ENCODE data around the gene TAS2R41. TPM values are rescaled to one million over a fixed set of nuclear protein-coding genes. Genes with fewer than 3 reads are reported as not detected.
A peak's percentile ranks its signal among the peaks of the same experiment; 100 is the strongest.

The TAS2R41 gene
- total and polyA plus RNA-seq, 2 of the 4 experiments (the other 2 are of a cell fraction) = not detected

- no peak overlapping the region for H4K91ac ChIP-seq (ENCODE audit: insufficient read depth, low read depth, low read length)
- dilution Hi-C loops (cut with HindIII; ENCODE audit: low sequenced_read_pairs, unreplicated experiment) = no loop called here
- H2BK15ac ChIP-seq (ENCODE audit: low read depth, low read length) = no peak overlapping the region
- intact Hi-C loops (cut with micrococcal nuclease) = loop anchor here (5.0 kb wide), 1 partner anchor 52 kb away; no protein-coding TSS in a partner anchor
- no peaks in the 10 kb centered on the region for H3K9me1 ChIP-seq (ENCODE audit: insufficient read depth, low read length)
- H4K8ac ChIP-seq (ENCODE audit: low read depth in 2 of 2, low read length in 2 of 2) = no peak overlapping the region
- H3K4me2 ChIP-seq (ENCODE audit: low read depth, low read length) = no peak overlapping the region
- ChIA-PET POLR2A (ENCODE audit: unreplicated experiment) (no interaction called here), CTCF (no interaction called here)
- WGBS, 2 experiments (ENCODE audit: extremely low coverage in 2 of 2, insufficient read length in 1 of 2) = no CpG with 5 or more reads among the region's 3 CpGs
- no peak overlapping the region for H3K9ac ChIP-seq (ENCODE audit: low read depth, low read length)
- H2AFZ ChIP-seq (replicated peaks; ENCODE audit: low read length, poor library complexity) = no peak overlapping the region
- no peaks in the 10 kb centered on the region for H3K9me3 ChIP-seq (ENCODE audit: control insufficient read depth, insufficient read depth, low read length)
- no peak overlapping the region for H4K5ac ChIP-seq (ENCODE audit: low read depth, low read length)
- H3K79me1 ChIP-seq (ENCODE audit: low read depth in 1 of 2, low read length in 2 of 2) = no peaks in the 10 kb centered on the region
- H2BK5ac ChIP-seq (ENCODE audit: low read depth, low read length, poor library complexity, severe bottlenecking) = no peak overlapping the region
- no peak overlapping the region for H3K18ac ChIP-seq (ENCODE audit: low read depth, low read length)
- H3K4me1 ChIP-seq (ENCODE audit: control insufficient read depth, insufficient read depth, low read length) = peaks cover 4% of the 10 kb centered on the region
- BruUV-seq (replicated peaks) = no TSS peak
- no peak overlapping the region for H3K56ac ChIP-seq (ENCODE audit: extremely low read depth, insufficient read depth, low read length)
- no peak overlapping the region for H3K14ac ChIP-seq (replicated peaks; ENCODE audit: low read depth, low read length)
- no peak overlapping the region for H2BK120ac ChIP-seq (ENCODE audit: low read depth, low read length)
- H2BK20ac ChIP-seq (ENCODE audit: low read depth, low read length) = no peak overlapping the region
- in situ Hi-C loops (cut with MboI; ENCODE audit: low sequenced_read_pairs) = no loop called here
- H2AK5ac ChIP-seq (ENCODE audit: low read depth, low read length) = no peak overlapping the region
- no peaks in the 10 kb centered on the region for H4K20me1 ChIP-seq (ENCODE audit: insufficient read depth, low read length)
- TF ChIP-seq SMC3 (IDR thresholded peaks at IDR 0.05; ENCODE audit: low read depth, low read length) (no peak), MAFK (IDR thresholded peaks at IDR 0.05; ENCODE audit: low read depth, low read length) (no peak), RCOR1 (IDR thresholded peaks at IDR 0.05; ENCODE audit: insufficient replicate concordance, low read length) (no peak), CHD1 (IDR thresholded peaks at IDR 0.05; ENCODE audit: low read depth, low read length) (no peak), RAD21 (IDR thresholded peaks at IDR 0.05; ENCODE audit: low read length) (no peak), CEBPB (IDR thresholded peaks at IDR 0.05; ENCODE audit: low read depth, low read length) (no peak), MXI1 (IDR thresholded peaks at IDR 0.05; ENCODE audit: borderline replicate concordance, low read depth, low read length) (no peak), RFX5 (IDR thresholded peaks at IDR 0.05; ENCODE audit: low read depth, low read length) (no peak), CTCF (conservative IDR thresholded peaks at IDR 0.05; ENCODE audit: low read depth, low read length) (no peak), FOS (IDR thresholded peaks at IDR 0.05; ENCODE audit: low read depth, low read length) (no peak), NFE2L2 (IDR thresholded peaks at IDR 0.05; ENCODE audit: low read depth, low read length) (no peak), BHLHE40 (IDR thresholded peaks at IDR 0.05; ENCODE audit: low read depth, low read length) (no peak), USF2 (IDR thresholded peaks at IDR 0.05; ENCODE audit: low read depth, low read length) (no peak)
- peak; percentile 56 for ATAC-seq (ENCODE audit: low read depth)
- no peak overlapping the region for H3K23ac ChIP-seq (ENCODE audit: low read depth, low read length)
- no peak overlapping the region for H3K27ac ChIP-seq (ENCODE audit: insufficient read depth, low read length)
- H3K36me3 ChIP-seq (ENCODE audit: control insufficient read depth, insufficient read depth, low read length) = no peaks in the 10 kb centered on the region
- H3K4me3 ChIP-seq (ENCODE audit: insufficient read depth, low read depth, low read length) = no peak overlapping the region
- H3K27me3 ChIP-seq (ENCODE audit: control insufficient read depth, insufficient read depth, low read length) = no peaks in the 10 kb centered on the region
- H2AK9ac ChIP-seq (replicated peaks; ENCODE audit: low read depth, low read length, poor library complexity) = no peak overlapping the region
- peak; percentile 21 for DNase-seq
- no peak overlapping the region for H3K4ac ChIP-seq (ENCODE audit: low read depth, low read length)
Measured at GRCh38 chr7:143484119-143484518, 6.4 kb downstream of the TAS2R41 start.

Data from IMR-90 (cell line).